GM19463 (cell line): ENCODE results near the gene TPR.

Experiments used
- ATAC-seq: cut with Tn5 transposase; IDR thresholded peaks from one replicate; pipeline ENCODE4 v1.9.1; 2021; ENCODE audit warnings: mild to moderate bottlenecking, moderate library complexity; ENCODE audit not compliant: unreplicated experiment

The TPR gene

GRCh38 chr1:186330758-186331157 is 44.3 kb downstream of the TPR start:
- no peak for ATAC-seq

GRCh38 chr1:186327331-186327730 is 47.7 kb downstream of the TPR start:
- ATAC-seq: no peak

- ATAC-seq: no peak
Observed at GRCh38 chr1:186326009-186326408, 49.0 kb downstream of the TPR start.

GRCh38 chr1:186325239-186325638 is 49.8 kb downstream of the TPR start:
- no peak for ATAC-seq

GRCh38 chr1:186323865-186324264 is 51.2 kb downstream of the TPR start:
- ATAC-seq: no peak

GRCh38 chr1:186315570-186315969 is 59.5 kb downstream of the TPR start:
- no peak for ATAC-seq

- ATAC-seq: no peak
Observed at GRCh38 chr1:186311375-186312051, 63.5 kb downstream of the TPR start.

GRCh38 chr1:186310307-186310706 is 64.7 kb downstream of the TPR start:
- no peak for ATAC-seq

- ATAC-seq: no peak
Observed at GRCh38 chr1:186308264-186309060, 66.6 kb downstream of the TPR start.

GRCh38 chr1:186307445-186307844 is 67.6 kb downstream of the TPR start:
- ATAC-seq: no peak

GRCh38 chr1:186306533-186306932 is 68.5 kb downstream of the TPR start:
- ATAC-seq: no peak

GRCh38 chr1:186304982-186305949 is 69.8 kb downstream of the TPR start:
- peak; percentile 43 for ATAC-seq

GRCh38 chr1:186303911-186304310 is 71.1 kb downstream of the TPR start:
- no peak for ATAC-seq

- no peak for ATAC-seq
Observed at GRCh38 chr1:186302381-186302920, 72.6 kb downstream of the TPR start.

GRCh38 chr1:186301448-186301847 is 73.6 kb downstream of the TPR start:
- ATAC-seq: no peak

GRCh38 chr1:186300056-186300455 is 75.0 kb downstream of the TPR start:
- ATAC-seq: no peak

GRCh38 chr1:186299570-186299969 is 75.5 kb downstream of the TPR start:
- no peak for ATAC-seq

GRCh38 chr1:186298851-186299250 is 76.2 kb downstream of the TPR start:
- ATAC-seq: no peak

- no peak for ATAC-seq
Observed at GRCh38 chr1:186297439-186298045, 77.5 kb downstream of the TPR start.

GRCh38 chr1:186295980-186296379 is 79.1 kb downstream of the TPR start, which contains the start of gene PRG4:
PRG4 (plus strand) TSS chr1:186296279.
- no peak for ATAC-seq
